OCI-LY1 (cell line): Measurements from ENCODE around the gene CCDC12.

Experiments
- H2AFZ ChIP-seq: fragments of 200-600 bp; sonication (generic), shearing (Covaris generic); 2 replicates; pipeline ENCODE4 v1.6.0; 2014; ENCODE audit warnings: antibody characterized with exemption, mild to moderate bottlenecking, low read length
- H3F3A ChIP-seq: fragments of 200-600 bp; sonication (generic), shearing (Covaris generic); 2 replicates; pipeline ENCODE4 v1.6.0; 2014; ENCODE audit warnings: mild to moderate bottlenecking, antibody characterized with exemption, low read length, moderate library complexity; ENCODE audit not compliant: insufficient read depth
- H3K27ac ChIP-seq: fragments of 200-600 bp; sonication (generic); 2 replicates; pipeline ENCODE4 v1.5.1; 2014; ENCODE audit warnings: low read length, mixed run types, mild to moderate bottlenecking, low read depth; ENCODE audit not compliant: poor library complexity, severe bottlenecking
- H3K27me3 ChIP-seq: fragments of 200-600 bp; sonication (generic); 2 replicates; pipeline ENCODE4 v1.6.0; 2014; ENCODE audit warnings: antibody characterized with exemption, mild to moderate bottlenecking, low read length, moderate library complexity; ENCODE audit not compliant: insufficient read depth
- H3K36me3 ChIP-seq: fragments of 200-600 bp; sonication (generic); 2 replicates; pipeline ENCODE4 v1.6.1; 2014; ENCODE audit warnings: mild to moderate bottlenecking, antibody characterized with exemption, low read length, moderate library complexity, mixed read lengths; ENCODE audit not compliant: insufficient read depth
- H3K4me1 ChIP-seq: fragments of 200-600 bp; sonication (generic); 2 replicates; pipeline ENCODE4 v1.5.1; 2014; ENCODE audit warnings: mild to moderate bottlenecking, low read length, moderate library complexity; ENCODE audit not compliant: insufficient read depth, severe bottlenecking
- H3K4me2 ChIP-seq: fragments of 200-600 bp; sonication (generic), shearing (Covaris generic); 2 replicates; pipeline ENCODE4 v1.6.1; 2014; ENCODE audit warnings: low read length
- H3K4me3 ChIP-seq: fragments of 200-600 bp; sonication (generic); 2 replicates; pipeline ENCODE4 v1.5.1; 2014; ENCODE audit warnings: low read length, low read depth, mild to moderate bottlenecking, mixed read lengths; ENCODE audit not compliant: poor library complexity, severe bottlenecking
- H3K79me2 ChIP-seq: fragments of 200-600 bp; shearing (Covaris generic); 2 replicates; pipeline ENCODE4 v1.6.1; 2016; ENCODE audit warnings: mixed run types, low read length, mixed read lengths; ENCODE audit not compliant: insufficient read depth
- H3K9ac ChIP-seq: fragments of 200-600 bp; sonication (generic), shearing (Covaris generic); 2 replicates; pipeline ENCODE4 v1.6.1; 2014; ENCODE audit warnings: mild to moderate bottlenecking, low read length, mixed read lengths
- H3K9me2 ChIP-seq: fragments of 200-600 bp; sonication (generic), shearing (Covaris generic); 2 replicates; pipeline ENCODE4 v1.6.1; 2014; ENCODE audit warnings: low read depth, mild to moderate bottlenecking, low read length, mixed read lengths
- H3K9me3 ChIP-seq: fragments of 200-600 bp; shearing (Covaris generic); 2 replicates; pipeline ENCODE4 v1.6.1; 2014; ENCODE audit warnings: low read length, mixed read lengths
- H4K20me1 ChIP-seq: fragments of 200-600 bp; sonication (generic), shearing (Covaris generic); 2 replicates; pipeline ENCODE4 v1.6.0; 2016; ENCODE audit warnings: mild to moderate bottlenecking, low read length; ENCODE audit not compliant: insufficient read depth
- EZH2 ChIP-seq: fragments of 200-600 bp; sonication (generic), shearing (Covaris generic); IDR thresholded peaks from 2 replicates; pipeline ENCODE4 v1.8.0; 2017; ENCODE audit warnings: borderline replicate concordance, mixed run types, mild to moderate bottlenecking, antibody characterized with exemption, low read length, moderate library complexity, mixed read lengths
- TF ChIP-seq, protein P1 (sequence below): fragments of 200-600 bp; sonication (generic), shearing (Covaris generic); IDR thresholded peaks from 2 replicates; pipeline ENCODE4 v1.5.1; 2017; ENCODE audit warnings: mild to moderate bottlenecking, antibody characterized with exemption, low read length, moderate library complexity, mixed read lengths

CCDC12 gene

DNA sequence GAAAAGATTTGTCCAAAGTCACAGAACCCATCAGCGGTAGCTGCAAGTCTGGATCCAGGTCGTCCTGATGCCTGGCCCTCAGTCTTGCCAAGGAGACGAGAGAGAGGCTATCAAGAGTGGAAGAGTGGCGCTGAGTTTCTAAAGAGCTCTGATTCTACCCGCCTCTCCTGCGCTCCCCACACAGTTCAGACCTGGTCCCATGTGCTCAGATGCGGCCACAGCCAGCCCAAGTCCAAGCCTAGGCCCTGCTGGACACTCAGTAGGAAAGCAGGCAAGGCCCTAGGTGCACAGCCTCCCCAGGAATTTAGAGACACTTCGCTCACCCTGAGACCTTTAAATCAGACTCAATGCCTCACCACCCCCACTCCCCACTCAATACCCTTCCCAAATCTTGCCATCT, 32.4 kb downstream of the CCDC12 start:
- Histone ChIP-seq H3K9me2 (no peaks in the 10 kb centered on the region), H2AFZ (no peak overlapping the region), H3K4me2 (no peak overlapping the region), H3K27me3 (no peaks in the 10 kb centered on the region), H3K36me3 (peaks cover 72% of the 10 kb centered on the region; the same call in 1 of the 2 replicates), H3K9ac (no peak overlapping the region), H3K79me2 (peaks cover 63% of the 10 kb centered on the region), H3K27ac (no peak overlapping the region), H3F3A (no peaks in the 10 kb centered on the region), H4K20me1 (no peaks in the 10 kb centered on the region), H3K9me3 (no peaks in the 10 kb centered on the region), H3K4me1 (peaks cover 21% of the 10 kb centered on the region), H3K4me3 (no peak overlapping the region)
- TF ChIP-seq EZH2 = no peak
- TF ChIP-seq, protein P1, sequence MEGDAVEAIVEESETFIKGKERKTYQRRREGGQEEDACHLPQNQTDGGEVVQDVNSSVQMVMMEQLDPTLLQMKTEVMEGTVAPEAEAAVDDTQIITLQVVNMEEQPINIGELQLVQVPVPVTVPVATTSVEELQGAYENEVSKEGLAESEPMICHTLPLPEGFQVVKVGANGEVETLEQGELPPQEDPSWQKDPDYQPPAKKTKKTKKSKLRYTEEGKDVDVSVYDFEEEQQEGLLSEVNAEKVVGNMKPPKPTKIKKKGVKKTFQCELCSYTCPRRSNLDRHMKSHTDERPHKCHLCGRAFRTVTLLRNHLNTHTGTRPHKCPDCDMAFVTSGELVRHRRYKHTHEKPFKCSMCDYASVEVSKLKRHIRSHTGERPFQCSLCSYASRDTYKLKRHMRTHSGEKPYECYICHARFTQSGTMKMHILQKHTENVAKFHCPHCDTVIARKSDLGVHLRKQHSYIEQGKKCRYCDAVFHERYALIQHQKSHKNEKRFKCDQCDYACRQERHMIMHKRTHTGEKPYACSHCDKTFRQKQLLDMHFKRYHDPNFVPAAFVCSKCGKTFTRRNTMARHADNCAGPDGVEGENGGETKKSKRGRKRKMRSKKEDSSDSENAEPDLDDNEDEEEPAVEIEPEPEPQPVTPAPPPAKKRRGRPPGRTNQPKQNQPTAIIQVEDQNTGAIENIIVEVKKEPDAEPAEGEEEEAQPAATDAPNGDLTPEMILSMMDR = no peak

DNA sequence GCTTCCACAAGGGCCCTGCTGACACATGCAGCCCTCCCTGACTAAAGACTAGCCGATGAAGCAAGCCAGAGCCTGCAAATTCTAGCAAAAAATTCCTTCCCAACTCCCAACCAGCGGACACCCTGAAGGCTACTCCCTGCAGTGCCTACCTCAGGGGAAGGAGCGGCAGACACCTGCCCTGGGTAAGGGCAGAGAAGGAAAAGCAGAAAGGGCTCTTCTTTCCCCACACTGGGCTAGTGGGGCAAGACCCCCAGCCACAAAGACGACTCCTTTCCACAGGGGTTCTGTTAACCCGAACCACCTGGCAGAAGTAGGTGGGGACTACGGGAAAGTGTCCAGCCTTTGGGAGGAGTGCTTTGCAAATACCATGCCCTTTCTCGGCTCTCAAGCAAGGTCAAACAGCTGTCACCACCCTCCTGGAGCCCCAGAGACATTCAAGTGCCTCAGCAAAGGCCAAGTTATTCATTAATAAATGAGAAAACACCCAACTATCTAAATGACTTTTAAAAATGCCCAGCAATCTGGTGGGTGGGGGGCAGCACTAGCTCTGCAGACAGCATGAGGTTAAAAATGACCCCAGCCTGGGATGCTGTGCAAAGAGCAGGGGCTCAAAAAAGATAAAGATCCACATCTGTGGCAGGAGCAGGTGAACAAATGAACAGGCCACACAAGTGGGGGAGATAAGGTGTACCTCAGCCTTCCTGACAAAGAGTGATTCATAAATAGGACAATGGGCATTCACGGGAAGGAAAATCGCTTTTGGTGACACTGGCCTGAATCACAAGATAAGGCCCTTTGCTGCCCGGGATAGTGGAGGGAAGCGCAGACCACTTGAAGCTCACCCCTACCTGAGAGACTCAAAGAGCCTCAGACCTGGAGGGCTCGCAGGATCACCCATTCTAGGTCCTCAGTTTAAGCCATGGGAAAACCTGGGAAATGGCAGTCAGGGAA, 33.0 kb downstream of the CCDC12 start:
- TF ChIP-seq, protein P1 = no peak
- no peak for TF ChIP-seq EZH2
- Histone ChIP-seq H3K9me2 (no peaks in the 10 kb centered on the region), H3F3A (no peaks in the 10 kb centered on the region), H3K27ac (no peak overlapping the region), H3K27me3 (no peaks in the 10 kb centered on the region), H3K4me3 (no peak overlapping the region), H3K4me1 (peaks cover 22% of the 10 kb centered on the region), H4K20me1 (no peaks in the 10 kb centered on the region), H3K79me2 (peaks cover 56% of the 10 kb centered on the region), H3K9me3 (no peaks in the 10 kb centered on the region), H2AFZ (no peak overlapping the region), H3K36me3 (peaks cover 73% of the 10 kb centered on the region; the same call in 1 of the 2 replicates), H3K9ac (no peak overlapping the region), H3K4me2 (no peak overlapping the region)

DNA sequence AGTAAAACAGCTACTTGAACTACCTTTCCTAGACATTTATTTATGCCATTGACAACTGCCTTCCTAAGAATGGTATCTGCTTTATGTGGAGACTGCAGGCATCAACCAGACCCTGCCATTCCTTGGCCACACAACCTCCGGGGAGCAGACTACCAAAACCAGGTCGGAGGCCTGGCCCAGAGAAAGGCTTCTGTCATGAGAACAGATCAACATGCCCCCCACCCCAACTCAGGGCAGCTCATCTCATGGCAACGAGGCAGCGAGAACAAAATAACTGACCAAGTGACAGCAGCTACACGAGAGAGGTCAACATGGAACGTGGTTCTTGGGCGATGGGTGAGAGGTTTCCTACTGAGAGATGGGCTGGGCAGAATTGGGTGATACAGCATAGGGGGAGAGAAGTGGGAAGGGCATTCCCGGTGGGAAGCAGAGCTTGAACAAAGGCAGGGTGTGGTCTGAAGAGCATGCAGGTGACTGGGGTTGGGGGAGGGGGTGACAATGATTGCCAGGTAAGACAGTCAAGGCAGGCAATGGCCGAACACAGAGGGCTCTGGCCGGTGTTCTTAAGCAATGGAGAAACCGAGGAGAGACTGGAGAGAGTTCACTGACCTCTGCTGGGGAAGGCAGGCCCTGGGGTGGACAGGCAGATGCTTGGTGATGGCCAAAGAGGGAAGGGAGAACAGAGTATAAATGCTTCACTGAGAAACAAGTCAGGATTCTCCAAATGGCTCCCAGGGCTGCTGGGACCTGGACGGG, 33.9 kb downstream of the CCDC12 start:
- peaks cover 48% of the 10 kb centered on the region for H3K79me2 ChIP-seq
- no peaks in the 10 kb centered on the region for H3K9me2 ChIP-seq
- H3F3A ChIP-seq = no peaks in the 10 kb centered on the region
- no peak overlapping the region for H3K4me2 ChIP-seq
- peaks cover 23% of the 10 kb centered on the region for H3K4me1 ChIP-seq
- no peak overlapping the region for H3K27ac ChIP-seq
- no peaks in the 10 kb centered on the region for H3K27me3 ChIP-seq
- no peak for TF ChIP-seq EZH2
- TF ChIP-seq, protein P1 = no peak
- no peaks in the 10 kb centered on the region for H4K20me1 ChIP-seq
- H2AFZ ChIP-seq = no peak overlapping the region
- no peaks in the 10 kb centered on the region for H3K9me3 ChIP-seq
- H3K36me3 ChIP-seq = peaks cover 73% of the 10 kb centered on the region; the same call in 1 of the 2 replicates
- no peak overlapping the region for H3K4me3 ChIP-seq
- H3K9ac ChIP-seq = no peak overlapping the region
